ENCODE measurements around the gene MAPK12. TPM values are rescaled to one million over a fixed set of nuclear protein-coding genes. Genes with fewer than 3 reads are reported as not detected.

The MAPK12 gene
- total RNA-seq = 8.8 TPM

GRCh38 chr22:50261615-50262459 is at the start of gene MAPK12:
MAPK12 (minus strand) TSS chr22:50261683; CDS start chr22:50261509, 174 bp downstream.
- DNase-seq = no peak

- DNase-seq = no peak
These were observed 49.5 kb upstream of the MAPK12 start for GRCh38 chr22:50310949-50311444.

GRCh38 chr22:50310031-50310722 is 48.7 kb upstream of the MAPK12 start:
- DNase-seq = no peak

- DNase-seq = no peak
These were observed 48.1 kb upstream of the MAPK12 start for GRCh38 chr22:50309601-50309991.

- no peak for DNase-seq
These were observed 47.6 kb upstream of the MAPK12 start for GRCh38 chr22:50308986-50309600.

- peak; percentile 19 for DNase-seq
These were observed 47.1 kb upstream of the MAPK12 start for GRCh38 chr22:50308597-50308935.

- no peak for DNase-seq
These were observed 46.6 kb upstream of the MAPK12 start for GRCh38 chr22:50307890-50308596.

GRCh38 chr22:50306753-50307749 is 45.6 kb upstream of the MAPK12 start, which contains the start of gene PLXNB2:
PLXNB2 (minus strand) TSS chr22:50307646; CDS start chr22:50290584, 17,062 bp downstream.
- peak; percentile 69 for DNase-seq

- peak; percentile 25 for DNase-seq
These were observed 44.6 kb upstream of the MAPK12 start for GRCh38 chr22:50305923-50306566.

GRCh38 chr22:50305393-50305922 is 44.0 kb upstream of the MAPK12 start:
- DNase-seq = no peak

GRCh38 chr22:50304528-50305392 is 43.3 kb upstream of the MAPK12 start:
- no peak for DNase-seq

- DNase-seq = no peak
These were observed 42.5 kb upstream of the MAPK12 start for GRCh38 chr22:50303848-50304527.

- no peak for DNase-seq
These were observed 42.0 kb upstream of the MAPK12 start for GRCh38 chr22:50303515-50303847.

GRCh38 chr22:50302564-50302963 is 41.1 kb upstream of the MAPK12 start:
- DNase-seq = no peak

- no peak for DNase-seq
These were observed 40.6 kb upstream of the MAPK12 start for GRCh38 chr22:50302041-50302541.

- DNase-seq = no peak
These were observed 40.1 kb upstream of the MAPK12 start for GRCh38 chr22:50301581-50301991.

GRCh38 chr22:50300620-50301257 is 39.3 kb upstream of the MAPK12 start:
- no peak for DNase-seq
